HCT116 (cell line): Measurements from ENCODE around the gene PER2. TPM values are rescaled to one million over a fixed set of nuclear protein-coding genes. Genes with fewer than 3 reads are reported as not detected.
"Not testable (repeated sequence)": the region's sequence is repeated elsewhere in the genome, so short reads cannot be mapped to it uniquely, and the experiment has no call there.

Experiments used
- ATAC-seq: fragments of 200-7000 bp; cut with Tn5 transposase; 2 replicates; pipeline ENCODE4 v1.9.1; 2020; ENCODE audit warnings: mild to moderate bottlenecking, moderate library complexity
- BruUV-seq: library from RNA; stranded (reverse); fragments of 400-500 nt; replicated peaks from 2 replicates; lab custom pipeline; 2021; lab: Mats Ljungman, UMichigan
- CTCF ChIA-PET: fragments of 300-600 bp; sonication (Branson Sonifier 250); formaldehyde crosslinking; loops from one replicate; lab custom pipeline; 2021; ENCODE audit warnings: antibody characterized with exemption; lab: Charles Lee
- POLR2A ChIA-PET: fragments of 300-600, 350-600 bp; sonication (Branson Sonifier 250); formaldehyde crosslinking; loops from one replicate; lab custom pipeline; 2021; ENCODE audit warnings: antibody characterized with exemption; lab: Charles Lee
- RAD21 ChIA-PET, 2 experiments: fragments of 300-600 bp; sonication (Branson Sonifier 250); formaldehyde crosslinking; loops; one replicate each; lab custom pipeline; 2023; ENCODE audit warnings: low total read pairs in 2 of 2; ENCODE audit not compliant: uncharacterized antibody in 2 of 2, unreplicated experiment in 2 of 2, low non-redundant PET in 1 of 2; lab: Charles Lee
- DNase-seq: peaks from one replicate; pipeline ENCODE4 v3.0.0-alpha.2; 2010; ENCODE audit warnings: low read depth, low spot score
- H2AFZ ChIP-seq: fragments of 200-600 bp; shearing (Covaris generic), sonication (generic); 2 replicates; pipeline ENCODE4 v1.6.1; 2017; ENCODE audit warnings: low read depth, mixed run types, mixed read lengths, antibody characterized with exemption, low read length; ENCODE audit not compliant: poor library complexity, severe bottlenecking
- H3K27ac ChIP-seq: 2 replicates; pipeline ENCODE4 v1.5.1; 2012; ENCODE audit warnings: low read depth, low read length
- H3K27me3 ChIP-seq: fragments of 200-600 bp; sonication (generic); 2 replicates; pipeline ENCODE4 v1.6.1; 2016; ENCODE audit warnings: mixed run types, low read length, mixed read lengths; ENCODE audit not compliant: insufficient read depth
- H3K36me3 ChIP-seq, 2 experiments: fragments of 200-500 bp in 1 of 2; fragments of 200-600 bp in 1 of 2; sonication (Bioruptor generic) in 1 of 2; sonication (generic) in 1 of 2; 2 replicates each; pipeline versions ENCODE4 v1.5.1 to v1.6.1; 2014 to 2016; ENCODE audit warnings: low read length in 2 of 2, inconsistent platforms in 1 of 2, mixed read lengths in 1 of 2, mixed run types in 1 of 2; ENCODE audit not compliant: insufficient read depth in 2 of 2, control insufficient read depth in 1 of 2
- H3K4me1 ChIP-seq, 2 experiments: fragments of 200-600 bp in 1 of 2; sonication (generic) in 1 of 2; 2 replicates each; pipeline versions ENCODE4 v1.5.1 to v1.6.1; 2012 to 2017; ENCODE audit warnings: low read length in 2 of 2, inconsistent platforms in 1 of 2, mild to moderate bottlenecking in 1 of 2, mixed read lengths in 1 of 2, mixed run types in 1 of 2, moderate library complexity in 1 of 2; ENCODE audit not compliant: insufficient read depth in 2 of 2, control insufficient read depth in 1 of 2
- H3K4me2 ChIP-seq: fragments of 200-600 bp; sonication (generic); 2 replicates; pipeline ENCODE4 v1.6.1; 2017; ENCODE audit warnings: mixed run types, low read length, mixed read lengths
- H3K4me3 ChIP-seq, 2 experiments: fragments of 200-600 bp in 1 of 2; sonication (generic) in 1 of 2; replicated peaks in 1 of 2; 2 replicates each; pipeline ENCODE4 v1.5.1; 2011 to 2016; ENCODE audit warnings: low read length in 2 of 2, control low read depth in 1 of 2, low read depth in 1 of 2, mild to moderate bottlenecking in 1 of 2, mixed read lengths in 1 of 2, mixed run types in 1 of 2
- H3K79me2 ChIP-seq: fragments of 200-600 bp; sonication (generic); 2 replicates; pipeline ENCODE4 v1.6.1; 2017; ENCODE audit warnings: mild to moderate bottlenecking, mixed run types, low read length, moderate library complexity, mixed read lengths; ENCODE audit not compliant: insufficient read depth
- H3K9ac ChIP-seq: fragments of 200-600 bp; sonication (generic); 2 replicates; pipeline ENCODE4 v1.6.1; 2016; ENCODE audit warnings: low read length, mixed read lengths
- H3K9me2 ChIP-seq: fragments of 200-600 bp; sonication (generic), shearing (Covaris generic); 2 replicates; pipeline ENCODE4 v1.6.1; 2017; ENCODE audit warnings: mixed run types, mild to moderate bottlenecking, moderate library complexity; ENCODE audit not compliant: insufficient read depth
- H3K9me3 ChIP-seq, 2 experiments: fragments of 200-500 bp in 1 of 2; fragments of 200-600 bp in 1 of 2; sonication (Bioruptor generic) in 1 of 2; sonication (generic) in 1 of 2; 2 replicates each; pipeline ENCODE4 v1.6.1; 2014 to 2017; ENCODE audit warnings: low read length in 2 of 2, mixed read lengths in 2 of 2, inconsistent platforms in 1 of 2, low read depth in 1 of 2, mild to moderate bottlenecking in 1 of 2, mixed run types in 1 of 2, moderate library complexity in 1 of 2; ENCODE audit not compliant: control insufficient read depth in 1 of 2, insufficient read depth in 1 of 2
- H4K20me1 ChIP-seq: fragments of 200-600 bp; sonication (generic), shearing (Covaris generic); 2 replicates; pipeline ENCODE4 v1.6.1; 2017; ENCODE audit warnings: mixed run types, mild to moderate bottlenecking, moderate library complexity; ENCODE audit not compliant: insufficient read depth
- CBX3 ChIP-seq: IDR thresholded peaks from 2 replicates; pipeline ENCODE4 v1.6.1; 2012; ENCODE audit warnings: low read depth
- POLR2AphosphoS5 ChIP-seq: IDR thresholded peaks from 2 replicates; pipeline ENCODE4 v1.6.1; 2011; ENCODE audit warnings: mild to moderate bottlenecking, low read depth, low read length, moderate library complexity
- REST ChIP-seq: IDR thresholded peaks from 2 replicates; pipeline ENCODE4 v1.6.1; 2012; ENCODE audit warnings: low read depth
- SRF ChIP-seq: IDR thresholded peaks from 2 replicates; pipeline ENCODE4 v1.6.1; 2012; ENCODE audit warnings: low read depth
- intact Hi-C: fragments of 100-400 bp; cut with micrococcal nuclease; formaldehyde crosslinking; loops from 2 replicates; pipeline ENCODE4 v1.10.0; 2022
- total RNA-seq: library from RNA; stranded (reverse); gene quantifications from one replicate; pipeline ENCODE4 v1.2.1, GENCODE V29; 2021; ENCODE audit not compliant: unreplicated experiment
- TF ChIP-seq, protein P1 (sequence below): IDR thresholded peaks from 2 replicates; pipeline ENCODE4 v1.6.1; 2011; ENCODE audit warnings: mild to moderate bottlenecking, low read length, moderate library complexity; ENCODE audit not compliant: insufficient replicate concordance; ENCODE audit errors: extremely low read depth

Gene PER2
- total RNA-seq, 1 experiment from 2014 or later = 18.7 TPM

DNA sequence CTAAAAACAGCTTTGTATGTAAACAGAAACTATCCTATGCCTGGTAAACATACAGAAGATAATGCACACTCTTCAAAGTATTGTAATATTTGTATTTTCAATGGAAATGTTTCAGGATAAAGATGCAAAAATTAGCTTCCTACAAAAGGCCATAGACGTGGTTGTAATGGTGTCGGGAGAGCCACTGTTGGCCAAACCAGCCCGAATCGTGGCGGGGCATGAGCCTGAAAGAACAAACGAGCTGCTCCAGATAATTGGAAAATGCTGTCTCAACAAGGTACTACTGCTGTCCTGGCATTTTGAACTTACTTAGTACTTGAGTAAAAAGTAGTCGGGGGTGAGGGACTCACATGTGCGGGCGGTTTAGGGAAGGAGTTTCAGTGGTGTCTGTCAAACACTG is 37.3 kb upstream of the PER2 start:
- BruUV-seq = no TSS peak
- peaks cover 4 to 9% of the 10 kb centered on the region in 2 experiments; a peak in 3 of 4 replicates for H3K4me1 ChIP-seq
- DNase-seq (no peak), ATAC-seq (no peak)
- ChIA-PET CTCF (no interaction called here), POLR2A (no interaction called here), RAD21 (no interaction called here)
- TF ChIP-seq SRF = no peak
- no peak for TF ChIP-seq REST
- TF ChIP-seq CBX3 = no peak
- no peak for TF ChIP-seq POLR2AphosphoS5
- TF ChIP-seq, protein P1, sequence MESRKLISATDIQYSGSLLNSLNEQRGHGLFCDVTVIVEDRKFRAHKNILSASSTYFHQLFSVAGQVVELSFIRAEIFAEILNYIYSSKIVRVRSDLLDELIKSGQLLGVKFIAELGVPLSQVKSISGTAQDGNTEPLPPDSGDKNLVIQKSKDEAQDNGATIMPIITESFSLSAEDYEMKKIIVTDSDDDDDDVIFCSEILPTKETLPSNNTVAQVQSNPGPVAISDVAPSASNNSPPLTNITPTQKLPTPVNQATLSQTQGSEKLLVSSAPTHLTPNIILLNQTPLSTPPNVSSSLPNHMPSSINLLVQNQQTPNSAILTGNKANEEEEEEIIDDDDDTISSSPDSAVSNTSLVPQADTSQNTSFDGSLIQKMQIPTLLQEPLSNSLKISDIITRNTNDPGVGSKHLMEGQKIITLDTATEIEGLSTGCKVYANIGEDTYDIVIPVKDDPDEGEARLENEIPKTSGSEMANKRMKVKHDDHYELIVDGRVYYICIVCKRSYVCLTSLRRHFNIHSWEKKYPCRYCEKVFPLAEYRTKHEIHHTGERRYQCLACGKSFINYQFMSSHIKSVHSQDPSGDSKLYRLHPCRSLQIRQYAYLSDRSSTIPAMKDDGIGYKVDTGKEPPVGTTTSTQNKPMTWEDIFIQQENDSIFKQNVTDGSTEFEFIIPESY = no peak
- intact Hi-C loops = no loop called here
- no peak overlapping the region for H3K4me2 ChIP-seq
- peaks cover 19% of the 10 kb centered on the region for H3K79me2 ChIP-seq
- no peaks in the 10 kb centered on the region for H3K9me2 ChIP-seq
- no peak overlapping the region for H2AFZ ChIP-seq
- no peaks in the 10 kb centered on the region for H3K9me3 ChIP-seq
- H3K36me3 ChIP-seq = peaks cover 3 to 12% of the 10 kb centered on the region in 2 experiments; a peak in 2 of 4 replicates
- H3K27ac ChIP-seq = no peak overlapping the region
- H3K27me3 ChIP-seq = no peaks in the 10 kb centered on the region
- no peaks in the 10 kb centered on the region for H4K20me1 ChIP-seq
- no peak overlapping the region for H3K4me3 ChIP-seq
- no peak overlapping the region for H3K9ac ChIP-seq

- H3K4me3 ChIP-seq, H3K9me2 ChIP-seq, H4K20me1 ChIP-seq, BruUV-seq, CTCF ChIA-PET, H3K9ac ChIP-seq, H3K27me3 ChIP-seq, H3K27ac ChIP-seq, ATAC-seq, H2AFZ ChIP-seq, RAD21 ChIA-PET, POLR2A ChIA-PET, H3K9me3 ChIP-seq, DNase-seq, intact Hi-C loops, H3K4me2 ChIP-seq, H3K36me3 ChIP-seq: not testable (repeated sequence)
- Histone ChIP-seq H3K4me1 (peaks cover 10 to 16% of the 10 kb centered on the region in 2 experiments; a peak in 3 of 4 replicates), H3K79me2 (peaks cover 19% of the 10 kb centered on the region)
Observed at GRCh38 chr2:238324248-238324647, 35.8 kb upstream of the PER2 start.
